Measurements from ENCODE around the gene ABCB10.

Gene ABCB10

GRCh38 chr1:229553621-229554130 lies 4.8 kb downstream of the ABCB10 start:
- intact Hi-C loops (cut with DNase I; ENCODE audit: low total_unique reads), result no loop called here
- H3K27ac ChIP-seq, result peak overlapping the region in 1 of 2 donors; percentile 91
- H3K9me3 ChIP-seq, result no peaks in the 10 kb centered on the region
- peaks cover 0 to 8% (median 4%) of the 10 kb centered on the region in 3 donors for H3K36me3 ChIP-seq
- no peak for TF ChIP-seq CTCF (IDR thresholded peaks at IDR 0.05)
- H3K27me3 ChIP-seq, result no peaks in the 10 kb centered on the region
- no peak for DNase-seq
- no peak overlapping the region for H3K4me3 ChIP-seq
- peaks cover 0 to 82% (median 26%) of the 10 kb centered on the region in 4 donors for H3K4me1 ChIP-seq

- Histone ChIP-seq H3K27me3 (no peaks in the 10 kb centered on the region), H3K4me1 (peaks cover 0 to 83% (median 26%) of the 10 kb centered on the region in 4 donors), H3K4me3 (no peak overlapping the region), H3K9me3 (no peaks in the 10 kb centered on the region), H3K36me3 (peaks cover under 1 to 15% (median 13%) of the 10 kb centered on the region in 3 donors), H3K27ac (peak overlapping the region in 1 of 2 donors; percentile 91)
- no peak for TF ChIP-seq CTCF (IDR thresholded peaks at IDR 0.05)
- intact Hi-C loops (cut with DNase I; ENCODE audit: low total_unique reads), result no loop called here
- no peak for DNase-seq
Observed at GRCh38 chr1:229552732-229553131, 5.8 kb downstream of the ABCB10 start.

- H3K27me3 ChIP-seq, result no peaks in the 10 kb centered on the region
- H3K4me1 ChIP-seq, result peaks cover 0 to 70% (median 16%) of the 10 kb centered on the region in 4 donors
- no peak for DNase-seq
- H3K9me3 ChIP-seq, result no peaks in the 10 kb centered on the region
- H3K4me3 ChIP-seq, result no peak overlapping the region
- H3K27ac ChIP-seq, result peak overlapping the region; percentile 31 to 91
- peaks cover 17 to 32% (median 29%) of the 10 kb centered on the region in 3 donors for H3K36me3 ChIP-seq
- TF ChIP-seq CTCF (IDR thresholded peaks at IDR 0.05), result no peak
- intact Hi-C loops (cut with DNase I; ENCODE audit: low total_unique reads), result no loop called here
Observed at GRCh38 chr1:229550812-229551567, 7.5 kb downstream of the ABCB10 start.

GRCh38 chr1:229547542-229547941 lies 11.0 kb downstream of the ABCB10 start:
- Histone ChIP-seq H3K27me3 (no peaks in the 10 kb centered on the region), H3K4me3 (no peak overlapping the region), H3K36me3 (peaks cover 41 to 64% (median 53%) of the 10 kb centered on the region in 3 donors), H3K27ac (no peak overlapping the region), H3K4me1 (peaks cover 0 to 40% (median 5%) of the 10 kb centered on the region in 4 donors), H3K9me3 (no peaks in the 10 kb centered on the region)
- no peak for DNase-seq
- intact Hi-C loops (cut with DNase I; ENCODE audit: low total_unique reads), result no loop called here
- TF ChIP-seq CTCF (IDR thresholded peaks at IDR 0.05), result no peak

- Histone ChIP-seq H3K27me3 (no peaks in the 10 kb centered on the region), H3K9me3 (no peaks in the 10 kb centered on the region), H3K27ac (no peak overlapping the region), H3K36me3 (peaks cover 60 to 93% (median 79%) of the 10 kb centered on the region in 3 donors), H3K4me3 (no peak overlapping the region), H3K4me1 (peaks cover 0 to 10% (median 0%) of the 10 kb centered on the region in 4 donors)
- no peak for DNase-seq
- intact Hi-C loops (cut with DNase I; ENCODE audit: low total_unique reads), result no loop called here
- TF ChIP-seq CTCF (IDR thresholded peaks at IDR 0.05), result no peak
Observed at GRCh38 chr1:229544587-229544986, 13.9 kb downstream of the ABCB10 start.

All from tibial artery (tissue), 4 donors.